Measurements from ENCODE around the gene DDOST.
"Not testable (repeated sequence)": the region's sequence is repeated elsewhere in the genome, so short reads cannot be mapped to it uniquely, and the experiment has no call there.

Gene DDOST

DNA sequence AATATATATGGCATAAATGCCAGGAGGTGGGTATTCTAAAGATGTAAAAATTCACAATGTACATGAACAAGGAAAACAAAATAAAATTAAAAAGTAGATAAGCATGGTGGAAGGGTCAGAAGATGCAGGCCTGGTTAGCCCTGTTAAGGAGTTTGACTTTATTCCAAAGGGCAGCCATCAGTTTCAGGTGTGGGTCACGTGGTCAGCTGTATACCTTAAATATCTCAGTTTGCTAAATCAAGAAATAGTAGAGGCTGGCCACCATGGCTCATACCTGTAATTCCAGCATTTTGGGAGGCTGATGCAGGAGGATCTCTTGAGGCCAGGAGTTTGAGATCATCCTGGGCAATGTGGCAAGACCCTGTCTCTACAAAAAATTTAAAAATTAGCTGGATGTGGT lies 36.5 kb downstream of the DDOST start:
- no peak for DNase-seq (ENCODE audit: low spot score)

DNA sequence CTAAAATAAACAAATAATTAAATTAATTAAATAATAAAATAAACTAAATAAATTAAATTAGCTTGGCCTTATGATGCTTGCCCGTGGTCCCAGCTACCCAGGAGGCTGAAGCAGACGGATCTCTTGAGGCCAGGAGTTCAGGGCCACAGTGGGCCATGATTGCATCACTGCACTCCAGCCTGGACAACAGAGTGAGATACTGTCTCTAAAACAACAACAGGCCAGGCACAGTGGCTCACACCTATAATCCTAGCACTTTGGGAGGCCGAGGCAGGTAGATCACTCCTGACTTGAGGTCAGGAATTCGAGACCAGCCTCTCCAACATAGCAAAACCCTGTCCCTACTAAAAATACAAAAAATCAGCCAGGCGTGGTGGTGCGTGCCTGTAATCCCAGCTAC lies 40.2 kb downstream of the DDOST start:
- no peak for DNase-seq (ENCODE audit: low spot score)

DNA sequence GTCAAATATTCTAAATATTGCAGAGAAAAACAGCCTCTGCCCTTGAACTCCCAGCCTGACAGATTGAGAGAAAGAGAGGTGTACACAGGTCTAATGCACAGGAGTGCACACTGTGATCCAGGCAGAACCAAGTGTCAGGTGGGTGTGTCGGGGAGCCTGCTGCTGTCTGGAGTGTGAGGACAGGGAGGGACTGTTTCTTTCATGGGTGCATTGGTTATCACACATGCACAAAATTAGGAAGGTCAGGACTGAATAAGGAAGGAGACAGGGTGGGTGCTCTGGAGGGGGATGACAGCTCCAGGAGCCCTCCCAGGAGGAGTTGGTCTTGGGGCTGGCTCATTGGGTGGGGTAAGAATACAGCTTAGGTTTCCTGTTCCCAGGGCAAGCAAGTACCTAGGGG lies 41.2 kb downstream of the DDOST start:
- DNase-seq (ENCODE audit: low spot score), result no peak

DNA sequence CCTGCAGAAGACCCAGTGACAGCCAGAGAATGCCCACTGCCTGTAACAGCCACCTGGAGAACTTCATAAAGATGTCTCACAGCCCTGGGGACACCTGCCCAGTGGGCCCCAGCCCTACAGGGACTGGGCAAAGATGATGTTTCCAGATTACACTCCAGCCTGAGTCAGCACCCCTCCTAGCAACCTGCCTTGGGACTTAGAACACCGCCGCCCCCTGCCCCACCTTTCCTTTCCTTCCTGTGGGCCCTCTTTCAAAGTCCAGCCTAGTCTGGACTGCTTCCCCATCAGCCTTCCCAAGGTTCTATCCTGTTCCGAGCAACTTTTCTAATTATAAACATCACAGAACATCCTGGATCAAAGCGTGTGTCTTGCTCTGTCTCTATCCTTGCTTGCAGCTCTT lies 42.6 kb downstream of the DDOST start:
- DNase-seq (ENCODE audit: low spot score), result no peak

DNA sequence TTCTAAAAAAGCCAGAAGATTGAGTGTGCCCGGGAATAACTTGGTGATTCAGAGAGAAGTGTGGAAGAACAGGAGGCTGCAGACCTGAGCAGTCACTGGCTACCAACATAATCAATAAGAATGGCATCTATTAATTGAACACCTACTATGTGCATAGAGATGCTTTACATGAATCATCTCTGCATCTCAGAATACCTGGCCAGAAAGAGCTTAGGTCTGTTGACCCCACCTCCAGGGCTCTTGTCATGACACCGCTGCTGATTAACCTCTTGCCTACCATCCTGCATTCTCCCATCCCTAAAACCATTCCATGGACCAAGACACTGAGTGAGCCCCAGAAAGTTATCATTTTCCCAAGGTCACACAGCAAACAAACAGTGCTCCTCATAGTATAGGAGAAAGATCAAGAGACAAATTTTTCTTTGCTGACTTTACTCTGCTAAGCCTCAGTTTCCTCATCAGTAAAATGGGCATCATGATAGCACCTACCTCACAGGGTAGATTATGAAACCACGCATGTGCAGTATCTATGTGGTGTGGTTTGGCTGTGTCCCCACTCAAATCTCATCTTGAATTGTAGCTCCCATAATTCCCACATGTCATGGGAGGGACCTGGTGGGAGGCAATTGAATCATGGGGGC lies 44.2 kb downstream of the DDOST start:
- no peak for DNase-seq (ENCODE audit: low spot score)

DNA sequence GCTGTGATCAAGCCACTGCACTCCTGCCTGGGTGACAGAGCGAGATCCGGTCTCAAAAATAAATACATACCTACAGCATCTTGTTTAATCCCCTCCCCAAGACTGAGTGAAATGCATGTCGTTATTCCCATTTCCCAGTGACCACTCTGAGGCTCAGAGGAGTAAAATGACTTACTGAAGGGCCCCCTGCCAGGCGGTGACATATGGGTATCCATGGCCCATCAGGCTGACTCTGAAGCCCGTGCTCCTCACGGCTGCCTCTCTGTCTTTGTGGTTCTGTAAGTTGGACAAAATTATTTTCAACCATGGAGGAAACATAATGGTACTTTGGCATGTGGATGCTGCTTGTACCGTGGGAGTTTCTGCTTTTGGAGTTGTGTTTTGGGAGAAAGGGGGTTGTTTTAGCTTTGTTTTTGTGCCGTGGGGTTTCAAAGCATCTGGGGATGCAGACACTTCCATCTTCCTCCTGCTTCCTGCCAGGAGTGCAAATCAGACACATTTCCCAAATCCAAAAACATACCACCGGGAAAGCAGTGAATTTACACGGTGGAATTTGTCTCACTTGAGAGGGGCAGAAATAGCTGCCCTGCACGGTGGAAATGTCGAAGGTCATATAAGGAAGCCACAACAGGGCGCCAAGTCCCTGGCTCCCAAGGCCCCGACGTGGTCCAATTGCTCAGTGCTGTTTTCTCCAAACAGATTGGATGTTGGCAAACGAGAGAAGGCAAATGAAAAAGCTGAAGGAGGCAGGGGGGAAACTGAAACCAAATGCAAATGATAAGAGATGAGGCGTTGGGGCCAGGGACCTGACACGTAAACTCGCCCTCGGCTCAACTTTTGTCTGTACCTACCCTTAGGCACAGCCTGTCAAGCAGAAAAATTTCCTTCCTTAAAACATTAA lies 45.0 kb downstream of the DDOST start:
- no peak for DNase-seq (ENCODE audit: low spot score)

DNA sequence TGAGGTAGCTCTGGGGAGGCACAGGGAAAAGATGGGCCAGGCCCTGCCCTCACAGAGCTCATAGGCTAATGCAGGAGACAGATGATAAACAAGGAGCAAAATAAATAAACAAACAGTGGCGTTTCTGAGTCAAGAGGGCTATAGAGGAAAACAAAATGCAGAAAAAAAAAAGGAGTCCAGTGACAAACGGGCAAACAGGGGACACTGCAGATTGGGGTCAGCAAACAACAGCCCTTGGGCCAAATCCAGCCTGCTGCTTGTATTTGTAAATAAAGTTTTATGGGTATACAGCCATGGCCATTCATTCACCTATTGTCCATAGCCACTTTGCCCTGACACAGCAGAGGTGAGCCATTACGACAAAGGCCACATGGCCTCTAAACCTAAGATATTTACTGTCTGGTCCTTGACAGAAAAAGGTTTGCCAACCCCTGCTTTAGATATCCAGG lies 47.0 kb downstream of the DDOST start:
- DNase-seq (ENCODE audit: low spot score), result no peak

DNA sequence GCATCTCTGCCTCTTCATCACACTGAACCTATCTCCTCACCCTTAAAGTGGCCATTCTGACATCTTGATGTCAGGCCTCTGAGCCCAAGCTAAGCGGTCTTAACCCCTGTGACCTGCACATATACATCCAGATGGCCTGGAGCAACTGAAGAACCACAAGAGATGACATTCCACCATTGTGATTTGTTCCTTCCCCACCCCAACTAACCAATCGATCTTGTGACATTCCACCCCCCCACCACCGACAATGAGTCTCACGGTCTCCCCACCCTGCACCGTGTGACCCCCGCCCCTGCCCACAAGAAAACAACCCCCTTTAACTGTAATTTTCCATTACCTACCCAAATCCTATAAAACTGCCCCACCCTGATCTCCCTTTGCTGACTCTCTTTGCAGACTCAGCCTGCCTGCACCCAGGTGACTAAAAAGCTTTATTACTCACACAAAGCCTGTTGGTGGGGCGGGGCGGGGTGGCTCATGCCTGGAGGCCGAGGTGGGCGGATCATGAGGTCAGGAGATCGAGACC lies 48.9 kb downstream of the DDOST start:
- DNase-seq (ENCODE audit: low spot score), result no peak

DNA sequence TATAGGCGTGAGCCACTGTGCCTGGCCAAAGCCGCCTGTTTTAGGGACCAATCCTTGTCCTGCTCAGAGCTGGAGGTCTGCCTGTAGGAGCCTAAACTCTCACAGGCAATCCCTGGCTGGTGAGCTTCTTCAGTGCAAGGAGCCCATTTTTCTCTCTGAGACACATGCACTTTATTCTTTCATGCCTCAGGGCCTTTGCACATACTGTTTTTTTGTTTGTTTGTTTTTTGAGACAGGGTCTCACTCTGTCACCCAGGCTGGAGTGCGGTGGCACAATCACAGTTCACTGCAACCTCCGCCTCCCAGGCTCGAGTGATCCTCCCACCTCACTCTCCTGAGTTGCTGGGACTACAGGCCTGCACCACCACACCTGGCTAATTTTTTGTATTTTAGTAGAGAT lies 49.5 kb downstream of the DDOST start:
- no peak for DNase-seq (ENCODE audit: low spot score)

DNA sequence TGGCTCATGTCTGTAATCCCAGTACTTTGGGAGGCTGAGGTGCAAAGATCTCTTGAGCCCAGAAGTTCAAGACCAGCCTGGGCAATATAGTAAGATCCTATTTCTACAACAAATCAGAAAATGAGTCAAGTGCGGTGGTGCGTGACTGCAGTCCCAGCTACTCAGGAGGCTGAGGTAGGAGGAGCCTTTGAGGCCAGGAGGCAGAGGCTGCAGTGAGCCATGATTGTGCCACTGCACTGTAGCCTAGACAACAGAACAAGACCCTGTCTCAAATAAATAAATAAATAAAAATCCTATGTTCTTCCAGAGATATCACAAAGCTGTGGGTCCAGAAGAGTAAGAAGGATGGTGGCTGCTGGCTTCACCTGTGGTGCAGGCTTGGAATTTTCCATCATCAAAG lies 50.2 kb downstream of the DDOST start:
- DNase-seq (ENCODE audit: low spot score), result no peak

DNA sequence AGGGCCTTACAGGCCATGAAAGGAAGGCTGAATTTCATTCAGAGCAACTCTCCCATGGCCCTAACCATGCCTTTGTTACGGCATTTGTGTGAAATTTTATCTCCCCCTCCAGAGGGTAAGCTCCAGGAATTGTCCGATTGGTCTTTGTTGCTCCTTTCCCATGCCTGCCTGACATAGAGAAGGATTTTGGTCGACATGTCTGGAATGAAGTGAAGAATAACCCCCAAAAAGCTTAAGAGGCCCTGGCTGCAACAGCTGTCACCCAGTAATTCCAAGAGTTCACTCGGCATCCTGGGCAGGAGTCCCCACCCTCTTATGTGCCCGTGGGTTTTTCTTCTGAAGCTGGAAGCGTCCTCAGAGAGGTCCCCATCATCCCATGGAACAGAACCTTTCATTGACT lies 51.6 kb downstream of the DDOST start:
- DNase-seq (ENCODE audit: low spot score), result no peak

DNA sequence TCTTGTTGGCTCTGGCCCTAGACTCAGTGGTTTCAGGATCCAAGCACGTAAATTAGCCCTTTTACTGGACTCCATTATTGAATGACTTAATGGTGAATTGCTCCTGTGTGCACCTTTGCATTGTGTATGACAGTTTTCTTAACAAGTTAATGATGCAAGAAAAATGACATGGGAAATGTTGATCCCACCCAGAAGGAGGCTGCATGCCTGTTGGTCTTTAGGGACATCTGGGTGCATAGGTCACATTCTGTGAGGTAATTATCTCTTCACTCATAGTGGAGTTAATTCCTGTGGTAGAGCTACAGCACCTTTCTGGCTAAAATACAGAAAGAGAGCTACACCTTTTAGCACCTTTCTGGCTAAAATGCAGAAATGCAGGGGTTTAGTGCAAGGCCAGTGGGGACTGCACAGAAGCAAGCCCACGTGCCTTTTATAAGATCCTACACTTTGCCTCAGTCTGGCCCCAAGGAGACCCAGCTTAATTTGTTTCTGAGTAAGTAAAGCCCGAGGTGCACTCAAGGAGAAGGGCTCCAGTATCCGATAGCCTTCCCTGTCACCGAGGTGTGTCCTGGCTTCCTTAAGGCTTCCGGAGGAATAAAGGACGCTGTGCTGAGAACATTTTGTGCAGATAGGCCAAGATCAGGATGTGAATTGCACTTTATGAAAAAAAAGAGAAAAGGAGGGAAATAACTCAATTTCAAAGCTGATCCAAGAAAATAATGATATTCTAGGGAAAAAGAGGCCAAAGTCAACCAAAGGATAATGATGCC lies 54.2 kb downstream of the DDOST start:
- DNase-seq (ENCODE audit: low spot score), result not testable (repeated sequence)

DNA sequence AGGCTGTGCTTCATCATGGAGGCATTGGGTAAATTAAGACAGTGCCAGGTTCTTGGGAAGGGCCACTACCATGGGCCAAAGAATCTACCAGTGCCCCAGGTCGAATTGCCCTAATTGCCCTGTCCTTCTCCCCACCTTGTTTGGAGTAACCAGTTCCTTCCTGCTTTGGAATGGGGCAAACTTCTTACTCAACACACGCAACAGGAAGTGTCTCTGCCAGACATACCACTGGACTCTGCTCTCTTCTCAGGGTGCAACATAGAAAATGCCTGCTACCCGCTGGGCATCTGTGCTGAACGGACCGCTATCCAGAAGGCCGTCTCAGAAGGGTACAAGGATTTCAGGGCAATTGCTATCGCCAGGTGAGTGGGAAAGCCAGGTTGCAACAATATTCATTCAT lies 56.5 kb downstream of the DDOST start:
- DNase-seq (ENCODE audit: low spot score), result no peak

DNA sequence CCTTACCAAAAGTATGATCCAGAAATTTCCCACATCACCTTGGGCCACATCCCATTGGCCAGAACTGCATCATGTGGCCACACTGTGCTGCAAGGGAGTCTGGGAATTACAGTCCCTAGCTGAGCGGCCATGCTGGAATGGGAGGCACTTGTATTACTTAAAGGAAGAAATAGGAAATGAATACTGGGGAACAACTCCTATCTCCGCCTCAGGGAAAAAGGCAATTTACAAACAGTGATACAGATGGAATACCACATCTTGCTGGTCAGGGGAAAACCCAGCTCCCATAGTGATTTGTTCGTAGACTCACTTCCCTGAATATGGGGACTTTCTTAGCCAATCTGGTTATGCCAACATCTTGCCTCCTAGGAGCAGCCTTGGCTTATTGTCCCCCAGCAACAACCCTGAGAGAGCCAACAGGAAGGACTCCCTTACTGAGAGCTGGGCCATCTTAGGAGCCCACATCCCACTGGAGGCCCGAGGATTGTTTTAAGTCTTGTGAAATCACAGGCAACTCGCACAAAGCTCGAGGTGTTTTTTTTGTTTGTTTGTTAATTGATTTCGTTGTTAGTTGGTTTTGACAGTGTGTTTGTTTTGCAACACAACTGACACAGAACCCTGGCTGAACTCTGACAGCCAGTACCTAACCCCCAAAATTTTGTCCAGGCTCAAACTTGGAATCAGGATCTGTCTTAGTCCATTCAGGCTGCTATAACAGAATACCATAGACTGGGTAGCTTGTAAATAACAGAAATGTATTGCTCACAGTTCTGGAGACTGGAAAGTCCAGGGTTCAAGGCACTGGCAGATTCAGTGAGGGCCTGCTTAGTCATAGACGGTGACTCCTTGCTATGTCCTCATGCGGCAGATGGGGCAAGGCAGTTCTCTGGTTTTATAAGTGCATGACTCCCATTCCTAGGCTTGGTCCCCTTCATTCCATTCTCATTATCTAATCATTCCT lies 57.4 kb downstream of the DDOST start:
- DNase-seq (ENCODE audit: low spot score), result no peak

DNA sequence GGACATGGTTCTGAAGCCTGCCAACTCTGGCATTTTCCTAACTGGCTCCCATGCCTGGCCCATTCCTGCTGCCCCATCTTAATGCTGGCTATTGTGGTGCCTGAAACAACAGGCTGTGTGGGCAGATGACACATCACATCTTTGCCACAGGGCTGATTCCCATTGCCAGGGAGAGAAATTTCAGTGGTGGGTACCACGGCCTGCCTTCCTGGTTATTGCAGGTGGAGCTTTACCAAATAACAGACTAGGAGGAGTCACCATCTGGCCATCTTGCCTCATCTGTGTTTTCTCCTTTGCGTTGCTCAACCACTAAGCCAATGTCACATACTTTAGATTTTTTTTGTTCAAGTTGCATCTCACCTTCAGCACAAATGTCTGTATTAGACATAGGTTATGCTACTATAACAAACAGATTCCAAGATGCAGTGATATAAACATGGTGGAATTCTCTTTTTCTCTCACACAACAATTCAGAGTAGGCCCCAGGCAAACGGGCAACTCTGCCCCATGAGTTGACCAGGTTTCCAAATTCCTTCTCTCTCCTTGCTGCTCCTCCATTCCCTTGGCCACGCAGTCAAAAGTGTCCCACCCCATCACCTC lies 58.2 kb downstream of the DDOST start:
- no peak for DNase-seq (ENCODE audit: low spot score)

Measured in left forelimb (tissue), 1 donor.